ENCODE measurements around the gene ZNF414. TPM values are rescaled to one million over a fixed set of nuclear protein-coding genes. Genes with fewer than 3 reads are reported as not detected.

Gene ZNF414
- total and polyA plus RNA-seq, 2 donors from 2014 or later: 20.4 to 29.6 TPM

- H3K4me3 ChIP-seq (ENCODE audit: low read length in 3 of 3): no peak overlapping the region
- no peaks in the 10 kb centered on the region for H3K9me3 ChIP-seq (ENCODE audit: control insufficient read depth in 2 of 3, insufficient read depth in 1 of 3, low read length in 3 of 3)
- no peak for TF ChIP-seq CTCF (IDR thresholded peaks at IDR 0.05; ENCODE audit: borderline replicate concordance, extremely low read depth, insufficient read depth)
- no peaks in the 10 kb centered on the region for H3K27me3 ChIP-seq (ENCODE audit: control insufficient read depth, insufficient read depth, low read length)
- no peak for FAIRE-seq
- H3K4me1 ChIP-seq (ENCODE audit: control insufficient read depth in 2 of 3, insufficient read depth in 2 of 3, low read depth in 1 of 3, low read length in 3 of 3): no peaks in the 10 kb centered on the region
- DNase-seq: no peak
- no peaks in the 10 kb centered on the region for H3K36me3 ChIP-seq (ENCODE audit: control insufficient read depth in 2 of 3, insufficient read depth in 3 of 3, low read length in 3 of 3)
- intact Hi-C loops (cut with DNase I): no loop called here
- no peak overlapping the region for H3K27ac ChIP-seq (ENCODE audit: low read depth in 2 of 2, low read length in 2 of 2)
- no peak overlapping the region for H3K9ac ChIP-seq (ENCODE audit: low read length in 3 of 3)
Observed at GRCh38 chr19:8536282-8536681, 22.3 kb upstream of the ZNF414 start.

GRCh38 chr19:8532225-8532624 lies 18.3 kb upstream of the ZNF414 start:
- no peak overlapping the region for H3K27ac ChIP-seq (ENCODE audit: low read depth in 2 of 2, low read length in 2 of 2)
- no peaks in the 10 kb centered on the region for H3K27me3 ChIP-seq (ENCODE audit: control insufficient read depth, insufficient read depth, low read length)
- H3K9me3 ChIP-seq (ENCODE audit: control insufficient read depth in 2 of 3, insufficient read depth in 1 of 3, low read length in 3 of 3): no peaks in the 10 kb centered on the region
- intact Hi-C loops (cut with DNase I): no loop called here
- DNase-seq (peak in 1 of 5 donors; percentile 11), FAIRE-seq (no peak)
- no peak for TF ChIP-seq CTCF (IDR thresholded peaks at IDR 0.05; ENCODE audit: borderline replicate concordance, extremely low read depth, insufficient read depth)
- no peaks in the 10 kb centered on the region for H3K36me3 ChIP-seq (ENCODE audit: control insufficient read depth in 2 of 3, insufficient read depth in 3 of 3, low read length in 3 of 3)
- H3K4me3 ChIP-seq (ENCODE audit: low read length in 3 of 3): no peak overlapping the region
- no peak overlapping the region for H3K9ac ChIP-seq (ENCODE audit: low read length in 3 of 3)
- no peaks in the 10 kb centered on the region for H3K4me1 ChIP-seq (ENCODE audit: control insufficient read depth in 2 of 3, insufficient read depth in 2 of 3, low read depth in 1 of 3, low read length in 3 of 3)

GRCh38 chr19:8531470-8531869 lies 17.5 kb upstream of the ZNF414 start:
- Histone ChIP-seq H3K27me3 (ENCODE audit: control insufficient read depth, insufficient read depth, low read length) (no peaks in the 10 kb centered on the region), H3K27ac (ENCODE audit: low read depth in 2 of 2, low read length in 2 of 2) (no peak overlapping the region), H3K4me3 (ENCODE audit: low read length in 3 of 3) (no peak overlapping the region), H3K4me1 (ENCODE audit: control insufficient read depth in 2 of 3, insufficient read depth in 2 of 3, low read depth in 1 of 3, low read length in 3 of 3) (no peaks in the 10 kb centered on the region), H3K9ac (ENCODE audit: low read length in 3 of 3) (no peak overlapping the region), H3K9me3 (ENCODE audit: control insufficient read depth in 2 of 3, insufficient read depth in 1 of 3, low read length in 3 of 3) (no peaks in the 10 kb centered on the region), H3K36me3 (ENCODE audit: control insufficient read depth in 2 of 3, insufficient read depth in 3 of 3, low read length in 3 of 3) (no peaks in the 10 kb centered on the region)
- DNase-seq (no peak), FAIRE-seq (no peak)
- intact Hi-C loops (cut with DNase I): no loop called here
- no peak for TF ChIP-seq CTCF (IDR thresholded peaks at IDR 0.05; ENCODE audit: borderline replicate concordance, extremely low read depth, insufficient read depth)

- Histone ChIP-seq H3K9me3 (ENCODE audit: control insufficient read depth in 2 of 3, insufficient read depth in 1 of 3, low read length in 3 of 3) (no peaks in the 10 kb centered on the region), H3K4me1 (ENCODE audit: control insufficient read depth in 2 of 3, insufficient read depth in 2 of 3, low read depth in 1 of 3, low read length in 3 of 3) (no peaks in the 10 kb centered on the region), H3K36me3 (ENCODE audit: control insufficient read depth in 2 of 3, insufficient read depth in 3 of 3, low read length in 3 of 3) (no peaks in the 10 kb centered on the region), H3K27me3 (ENCODE audit: control insufficient read depth, insufficient read depth, low read length) (no peaks in the 10 kb centered on the region), H3K9ac (ENCODE audit: low read length in 3 of 3) (no peak overlapping the region), H3K4me3 (ENCODE audit: low read length in 3 of 3) (no peak overlapping the region), H3K27ac (ENCODE audit: low read depth in 2 of 2, low read length in 2 of 2) (no peak overlapping the region)
- DNase-seq (peak in 1 of 5 donors; percentile 78), FAIRE-seq (no peak)
- intact Hi-C loops (cut with DNase I): no loop called here
- no peak for TF ChIP-seq CTCF (IDR thresholded peaks at IDR 0.05; ENCODE audit: borderline replicate concordance, extremely low read depth, insufficient read depth)
Observed at GRCh38 chr19:8530061-8530679, 16.2 kb upstream of the ZNF414 start.
